ENCODE measurements around the gene RPL35A. TPM values are rescaled to one million over a fixed set of nuclear protein-coding genes. Genes with fewer than 3 reads are reported as not detected.

The RPL35A gene
- total RNA-seq, 1 donor from 2014 or later: 291 TPM

DNA sequence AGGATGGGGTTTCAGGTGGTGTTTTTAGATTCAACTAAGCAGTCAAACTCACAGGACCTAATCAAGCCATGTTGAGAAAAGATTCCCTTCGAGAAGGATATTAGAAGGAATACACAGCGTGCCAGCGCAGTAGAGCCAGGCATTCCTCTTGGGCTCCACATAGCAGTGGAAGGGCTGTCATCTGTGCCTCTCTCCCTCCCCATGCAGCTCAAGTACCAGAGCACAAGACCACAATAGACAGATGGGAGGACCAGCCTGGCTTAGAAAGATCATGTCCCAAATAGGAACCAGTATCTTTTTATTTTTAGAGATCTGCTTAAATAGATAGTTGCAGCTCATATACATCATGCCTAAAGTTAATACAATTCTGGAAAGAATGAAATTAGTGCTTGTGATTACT, 47.9 kb downstream of the RPL35A start:
- no peaks in the 10 kb centered on the region for H3K27me3 ChIP-seq
- H3K36me3 ChIP-seq: peaks cover 0 to 3% of the 10 kb centered on the region in 2 donors
- intact Hi-C loops (cut with DNase I): no loop called here
- H3K4me1 ChIP-seq: no peaks in the 10 kb centered on the region
- TF ChIP-seq, protein P1, sequence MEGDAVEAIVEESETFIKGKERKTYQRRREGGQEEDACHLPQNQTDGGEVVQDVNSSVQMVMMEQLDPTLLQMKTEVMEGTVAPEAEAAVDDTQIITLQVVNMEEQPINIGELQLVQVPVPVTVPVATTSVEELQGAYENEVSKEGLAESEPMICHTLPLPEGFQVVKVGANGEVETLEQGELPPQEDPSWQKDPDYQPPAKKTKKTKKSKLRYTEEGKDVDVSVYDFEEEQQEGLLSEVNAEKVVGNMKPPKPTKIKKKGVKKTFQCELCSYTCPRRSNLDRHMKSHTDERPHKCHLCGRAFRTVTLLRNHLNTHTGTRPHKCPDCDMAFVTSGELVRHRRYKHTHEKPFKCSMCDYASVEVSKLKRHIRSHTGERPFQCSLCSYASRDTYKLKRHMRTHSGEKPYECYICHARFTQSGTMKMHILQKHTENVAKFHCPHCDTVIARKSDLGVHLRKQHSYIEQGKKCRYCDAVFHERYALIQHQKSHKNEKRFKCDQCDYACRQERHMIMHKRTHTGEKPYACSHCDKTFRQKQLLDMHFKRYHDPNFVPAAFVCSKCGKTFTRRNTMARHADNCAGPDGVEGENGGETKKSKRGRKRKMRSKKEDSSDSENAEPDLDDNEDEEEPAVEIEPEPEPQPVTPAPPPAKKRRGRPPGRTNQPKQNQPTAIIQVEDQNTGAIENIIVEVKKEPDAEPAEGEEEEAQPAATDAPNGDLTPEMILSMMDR (IDR thresholded peaks at IDR 0.05): no peak
- no peak for DNase-seq (ENCODE audit: low spot score in 2 of 2)
- H3K27ac ChIP-seq: no peak overlapping the region
- H3K9me3 ChIP-seq: no peaks in the 10 kb centered on the region
- H3K4me3 ChIP-seq: no peak overlapping the region

Other genes with a start within 250 kb of the RPL35A start
- gene RUBCN, start 213.3 kb upstream of the RPL35A start, total RNA-seq: 27.4 TPM
- gene FYTTD1, start 200.3 kb upstream of the RPL35A start, total RNA-seq: 14.0 TPM
- 22.2 TPM for gene LRCH3, start 158.9 kb upstream of the RPL35A start, total RNA-seq
- 0.32 TPM for gene LMLN, start 10.0 kb downstream of the RPL35A start, total RNA-seq